Right lobe of liver (tissue), 4 donors: ENCODE results near the gene PPP1R12B.
"Not testable (repeated sequence)": the region's sequence is repeated elsewhere in the genome, so short reads cannot be mapped to it uniquely, and the experiment has no call there.

Source experiments
- POLR2A ChIP-seq: fragments of 450-650 bp; IDR thresholded peaks from one replicate; pipeline ENCODE4 v1.6.1; 2017; ENCODE audit warnings: antibody characterized with exemption, mild to moderate bottlenecking
- TF ChIP-seq, protein P1 (sequence below), 4 donors: fragments of 200-600 bp in 3 of 4; fragments of 450-650 bp in 1 of 4; IDR thresholded peaks; one replicate each; pipeline versions ENCODE4 v1.5.1 to v1.8.0; 2016 to 2022; ENCODE audit warnings: antibody characterized with exemption in 4 of 4, mild to moderate bottlenecking in 2 of 4
- donor health status: DM: no; HTN: no; CAD: no.
- donor health status: DM: no; HTN: no; CAD: no.
- donor health status: DM: no; HTN: yes; CAD: no.

DNA sequence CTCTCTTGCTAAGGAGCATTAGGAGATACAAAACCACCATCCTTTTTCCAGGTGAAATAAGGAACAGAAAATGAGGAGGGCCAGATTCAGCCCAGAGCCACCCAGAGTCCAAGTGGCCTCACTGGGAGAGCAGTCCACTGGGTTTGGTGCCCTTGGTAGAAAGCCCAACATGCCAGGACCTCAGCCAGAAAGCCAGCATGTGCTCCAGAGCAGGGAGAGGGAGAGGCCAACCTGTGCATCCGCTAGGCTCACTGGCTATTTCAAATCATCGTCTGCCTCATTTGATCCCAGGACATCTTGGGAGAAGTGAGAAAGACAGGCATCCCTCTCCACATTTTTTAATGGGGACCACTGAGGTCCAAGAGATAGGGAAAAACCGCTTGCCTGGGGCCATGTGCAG lies 287.7 kb downstream of the PPP1R12B start:
- TF ChIP-seq, protein P1, sequence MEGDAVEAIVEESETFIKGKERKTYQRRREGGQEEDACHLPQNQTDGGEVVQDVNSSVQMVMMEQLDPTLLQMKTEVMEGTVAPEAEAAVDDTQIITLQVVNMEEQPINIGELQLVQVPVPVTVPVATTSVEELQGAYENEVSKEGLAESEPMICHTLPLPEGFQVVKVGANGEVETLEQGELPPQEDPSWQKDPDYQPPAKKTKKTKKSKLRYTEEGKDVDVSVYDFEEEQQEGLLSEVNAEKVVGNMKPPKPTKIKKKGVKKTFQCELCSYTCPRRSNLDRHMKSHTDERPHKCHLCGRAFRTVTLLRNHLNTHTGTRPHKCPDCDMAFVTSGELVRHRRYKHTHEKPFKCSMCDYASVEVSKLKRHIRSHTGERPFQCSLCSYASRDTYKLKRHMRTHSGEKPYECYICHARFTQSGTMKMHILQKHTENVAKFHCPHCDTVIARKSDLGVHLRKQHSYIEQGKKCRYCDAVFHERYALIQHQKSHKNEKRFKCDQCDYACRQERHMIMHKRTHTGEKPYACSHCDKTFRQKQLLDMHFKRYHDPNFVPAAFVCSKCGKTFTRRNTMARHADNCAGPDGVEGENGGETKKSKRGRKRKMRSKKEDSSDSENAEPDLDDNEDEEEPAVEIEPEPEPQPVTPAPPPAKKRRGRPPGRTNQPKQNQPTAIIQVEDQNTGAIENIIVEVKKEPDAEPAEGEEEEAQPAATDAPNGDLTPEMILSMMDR (IDR thresholded peaks at IDR 0.05), result not testable (repeated sequence)
- not testable (repeated sequence) for TF ChIP-seq POLR2A
